ENCODE measurements around the gene FBXW11.
"Not testable (repeated sequence)": the region's sequence is repeated elsewhere in the genome, so short reads cannot be mapped to it uniquely, and the experiment has no call there.

FBXW11 gene

DNA sequence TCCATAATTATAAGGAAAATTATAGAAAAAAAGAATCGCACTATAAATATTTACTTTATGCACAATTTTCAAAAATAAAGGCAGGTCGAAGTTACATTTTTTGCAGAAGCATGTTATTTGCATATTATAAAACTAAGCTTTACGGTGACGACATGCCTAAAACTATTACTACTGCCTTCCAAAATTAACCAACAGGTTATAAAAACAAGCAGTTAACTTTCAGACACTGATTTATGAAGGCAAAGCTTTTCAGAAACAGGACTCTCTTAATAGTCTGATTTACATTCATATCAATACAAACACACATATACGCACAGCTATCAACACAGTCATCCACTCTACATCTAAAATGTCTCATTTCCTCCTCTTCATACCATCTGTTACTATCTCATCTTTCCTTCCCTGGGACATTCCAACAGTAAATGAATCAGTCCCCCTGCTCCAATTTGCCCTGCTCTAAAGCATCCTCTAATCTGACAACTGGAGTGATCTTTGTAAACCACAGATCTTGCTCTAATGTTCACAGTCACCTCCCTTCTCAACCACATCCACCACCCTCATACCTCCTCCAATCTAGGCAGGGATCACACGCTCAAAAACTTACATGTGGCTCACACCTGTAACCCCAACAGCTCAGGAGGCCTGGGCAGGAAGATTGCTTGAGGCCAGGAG, 21.6 kb downstream of the FBXW11 start:
- peak; percentile 84 to 87 for DNase-seq (ENCODE audit: low read depth in 2 of 2)

DNA sequence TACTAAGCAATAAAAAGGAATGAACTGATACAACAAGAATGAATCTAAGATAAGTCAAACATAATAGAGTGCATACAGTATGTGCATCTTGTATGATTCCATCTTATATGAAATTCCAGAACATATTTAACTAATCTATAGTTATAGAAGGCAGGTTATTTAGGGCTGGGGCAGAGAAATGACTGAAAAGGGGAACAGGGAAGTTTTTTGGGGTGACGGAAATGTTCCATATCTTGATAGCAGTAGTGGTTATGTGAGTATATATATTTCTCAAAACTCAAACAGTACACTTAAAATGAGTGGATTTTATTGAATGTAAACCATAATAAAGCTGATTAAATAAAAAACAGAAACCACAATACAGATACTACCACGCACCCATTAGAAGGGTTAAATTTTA, 24.6 kb downstream of the FBXW11 start:
- no peak for DNase-seq (ENCODE audit: low read depth in 2 of 2)

GRCh38 chr5:171980792-171981191, 25.6 kb downstream of the FBXW11 start:
- DNase-seq (ENCODE audit: low read depth in 2 of 2): no peak

GRCh38 chr5:171979606-171980005, 26.8 kb downstream of the FBXW11 start:
- no peak for DNase-seq (ENCODE audit: low read depth in 2 of 2)

GRCh38 chr5:171978519-171978918, 27.9 kb downstream of the FBXW11 start:
- no peak for DNase-seq (ENCODE audit: low read depth in 2 of 2)

DNA sequence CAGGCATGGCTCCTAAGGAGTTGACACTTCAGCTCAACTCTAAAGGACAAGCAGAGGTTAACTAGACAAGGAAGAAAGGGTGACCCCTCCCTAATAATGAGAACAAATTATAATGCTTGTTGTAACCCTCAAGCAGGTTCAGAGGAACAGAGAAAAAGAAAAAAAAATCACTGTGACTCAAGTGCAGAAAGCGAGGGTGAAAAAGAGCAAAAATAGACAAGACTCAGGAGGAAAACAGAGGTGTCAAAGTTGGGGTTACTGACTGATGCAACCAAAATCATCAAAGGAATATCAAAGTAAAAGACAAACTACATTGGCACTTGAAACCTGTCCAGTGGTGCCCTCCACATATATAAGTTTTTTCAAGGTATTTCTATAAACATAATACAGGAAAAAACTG, 28.4 kb downstream of the FBXW11 start:
- no peak for DNase-seq (ENCODE audit: low read depth in 2 of 2)

DNA sequence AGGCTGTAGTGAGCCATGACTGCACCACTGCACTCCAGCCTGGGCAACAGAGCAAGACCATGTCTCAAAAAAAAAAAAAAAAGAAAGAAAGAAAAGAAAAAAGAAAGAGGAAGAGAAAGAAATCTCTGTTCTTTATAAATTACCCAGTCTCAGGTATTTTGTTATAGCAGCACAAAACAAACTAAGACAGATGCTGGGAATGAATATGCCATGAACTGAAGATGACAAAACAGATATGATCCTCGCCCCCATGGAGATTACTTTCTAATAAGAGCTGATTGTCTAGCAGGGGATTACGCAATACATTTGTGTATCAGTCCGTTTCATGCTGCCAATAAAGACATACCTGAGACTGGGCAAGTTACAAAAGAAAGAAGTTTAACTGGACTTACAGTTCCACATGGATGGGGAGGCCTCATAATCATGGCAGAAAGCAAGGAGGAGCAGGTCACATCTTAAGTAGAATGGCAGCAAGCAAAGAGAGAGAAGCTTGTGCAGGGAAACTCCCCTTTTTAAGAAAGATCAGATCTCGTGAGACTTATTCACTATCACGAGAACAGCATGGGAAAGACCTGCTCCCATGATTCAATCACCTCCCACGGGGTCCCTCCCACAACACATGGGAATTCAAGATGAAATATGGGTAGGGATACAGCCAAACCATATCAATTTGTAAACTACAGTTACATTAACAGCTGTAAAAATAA, 29.0 kb downstream of the FBXW11 start:
- not testable (repeated sequence) for DNase-seq (ENCODE audit: low read depth in 2 of 2)

DNA sequence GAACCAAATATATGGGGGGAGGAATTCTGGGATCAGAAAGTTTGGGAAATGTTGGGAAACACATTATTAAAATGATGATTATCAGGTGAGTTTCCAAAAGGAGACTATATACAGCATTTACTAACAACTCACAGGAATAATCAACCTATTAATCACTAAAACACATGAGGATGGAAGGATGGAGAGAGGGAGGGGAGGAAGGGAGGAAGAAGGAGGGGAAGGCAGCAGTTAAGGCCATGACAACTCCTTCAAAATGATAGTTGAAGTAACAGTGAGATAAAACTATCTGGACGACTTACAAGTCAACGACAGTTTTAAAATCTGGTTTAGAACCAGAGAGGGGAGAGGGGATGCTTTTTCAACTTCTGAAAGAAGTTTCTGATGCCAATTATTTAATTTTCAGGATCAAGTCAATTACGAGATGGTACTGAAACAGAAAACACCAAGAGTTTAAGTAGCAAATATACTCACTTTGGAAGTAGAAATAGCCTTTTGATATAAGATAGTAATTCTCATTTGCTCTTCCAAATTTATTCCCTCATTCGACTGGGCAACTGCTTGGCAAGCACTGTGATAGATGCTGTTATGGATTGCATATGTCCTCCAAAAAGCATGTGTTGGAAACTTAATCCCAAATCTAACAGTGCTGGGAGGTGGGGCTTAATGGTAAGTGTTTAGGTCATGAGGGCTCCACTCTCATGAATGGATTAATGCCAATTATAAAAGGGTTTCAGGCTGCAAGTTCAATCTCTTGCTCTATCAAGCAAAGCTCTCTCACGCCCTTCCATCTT, 30.4 kb downstream of the FBXW11 start:
- DNase-seq (ENCODE audit: low read depth in 2 of 2): no peak

GRCh38 chr5:171975262-171975876, 31.1 kb downstream of the FBXW11 start:
- no peak for DNase-seq (ENCODE audit: low read depth in 2 of 2)

GRCh38 chr5:171970826-171971225, 35.6 kb downstream of the FBXW11 start:
- DNase-seq (ENCODE audit: low read depth in 2 of 2): no peak

GRCh38 chr5:171969288-171969880, 37.1 kb downstream of the FBXW11 start:
- no peak for DNase-seq (ENCODE audit: low read depth in 2 of 2)

- no peak for DNase-seq (ENCODE audit: low read depth in 2 of 2)
Observed at GRCh38 chr5:171968531-171968930, 37.9 kb downstream of the FBXW11 start.

GRCh38 chr5:171966964-171967363, 39.5 kb downstream of the FBXW11 start:
- no peak for DNase-seq (ENCODE audit: low read depth in 2 of 2)

DNA sequence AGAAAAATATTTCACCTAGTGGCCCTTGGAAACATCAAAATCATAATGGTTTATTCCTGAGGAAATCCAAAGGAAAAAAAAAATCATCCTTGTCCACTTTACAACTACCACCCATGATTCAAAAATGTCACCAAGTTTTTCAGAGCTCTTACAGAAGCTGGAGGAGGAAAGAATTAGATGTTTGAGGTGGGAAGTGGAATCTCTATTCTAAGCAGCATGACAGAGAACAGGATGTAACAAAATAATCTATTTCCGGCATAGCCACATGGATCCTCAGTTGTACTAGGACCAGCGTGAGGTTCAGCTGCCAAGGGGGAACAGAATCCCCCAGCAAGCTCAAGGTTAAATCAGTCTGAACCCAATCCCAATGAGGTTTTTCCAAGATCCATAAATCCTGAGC, 40.2 kb downstream of the FBXW11 start:
- DNase-seq (ENCODE audit: low read depth in 2 of 2): no peak

GRCh38 chr5:171965745-171966144, 40.7 kb downstream of the FBXW11 start:
- no peak for DNase-seq (ENCODE audit: low read depth in 2 of 2)

DNA sequence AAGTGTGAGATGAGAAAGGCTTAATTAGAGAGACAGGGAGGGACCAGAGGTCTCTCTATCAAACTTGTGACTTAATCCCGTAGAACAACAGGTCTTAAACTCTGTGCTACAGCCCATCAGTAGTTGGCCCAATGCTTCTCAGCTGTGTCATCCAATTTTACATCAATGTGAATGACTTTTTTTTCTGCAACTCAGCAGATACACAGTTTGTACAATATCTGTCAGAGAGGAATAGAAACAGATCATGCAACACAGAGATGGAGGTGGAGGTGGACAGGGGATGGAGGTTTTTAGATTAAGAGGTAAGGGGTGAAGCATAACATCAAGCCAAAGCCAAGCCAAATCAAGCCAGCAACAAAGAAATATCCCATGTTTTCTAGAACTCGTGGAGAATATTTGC, 43.0 kb downstream of the FBXW11 start:
- no peak for DNase-seq (ENCODE audit: low read depth in 2 of 2)

DNA sequence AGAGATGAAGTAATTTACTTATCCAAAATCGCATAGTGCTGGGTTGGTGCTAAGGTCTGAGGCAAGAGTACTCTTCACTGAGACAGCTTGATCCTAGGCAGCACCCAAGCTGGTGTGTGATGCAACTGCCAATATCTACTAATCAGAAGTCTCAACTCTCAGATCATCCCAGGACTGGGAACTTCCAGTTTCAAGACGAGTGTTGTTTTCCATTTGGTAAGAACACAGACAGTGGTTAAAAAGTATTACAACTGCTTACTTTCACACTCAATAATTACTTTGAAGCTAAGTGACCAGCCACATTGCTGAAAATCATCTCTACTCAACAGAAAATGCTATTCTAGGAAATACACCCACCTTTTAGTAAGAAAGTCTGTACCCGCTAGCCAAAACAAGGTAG, 45.3 kb downstream of the FBXW11 start:
- no peak for DNase-seq (ENCODE audit: low read depth in 2 of 2)

- DNase-seq (ENCODE audit: low read depth in 2 of 2): no peak
Observed at GRCh38 chr5:171957591-171958251, 48.7 kb downstream of the FBXW11 start.

GRCh38 chr5:171956887-171957495, 49.4 kb downstream of the FBXW11 start:
- DNase-seq (ENCODE audit: low read depth in 2 of 2): no peak

DNA sequence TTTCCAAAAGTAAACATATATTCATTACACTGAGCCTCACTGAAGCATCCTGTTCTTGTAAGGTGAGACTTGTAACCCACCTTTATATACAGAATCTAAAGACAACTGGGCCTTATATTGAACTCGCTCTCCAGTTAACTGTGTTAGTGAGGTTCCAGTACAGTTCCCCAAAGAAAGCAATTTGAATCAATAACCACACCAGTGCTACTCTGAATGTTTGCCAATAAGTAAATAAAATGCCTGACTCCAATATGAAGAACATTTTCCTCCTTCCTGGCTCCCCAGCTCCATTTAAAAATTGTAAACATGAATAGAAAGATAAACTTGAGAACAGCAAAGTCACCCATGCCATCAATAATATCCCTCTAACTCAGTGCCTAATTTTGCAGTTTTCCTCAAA, 50.1 kb downstream of the FBXW11 start:
- DNase-seq (ENCODE audit: low read depth in 2 of 2): no peak

DNA sequence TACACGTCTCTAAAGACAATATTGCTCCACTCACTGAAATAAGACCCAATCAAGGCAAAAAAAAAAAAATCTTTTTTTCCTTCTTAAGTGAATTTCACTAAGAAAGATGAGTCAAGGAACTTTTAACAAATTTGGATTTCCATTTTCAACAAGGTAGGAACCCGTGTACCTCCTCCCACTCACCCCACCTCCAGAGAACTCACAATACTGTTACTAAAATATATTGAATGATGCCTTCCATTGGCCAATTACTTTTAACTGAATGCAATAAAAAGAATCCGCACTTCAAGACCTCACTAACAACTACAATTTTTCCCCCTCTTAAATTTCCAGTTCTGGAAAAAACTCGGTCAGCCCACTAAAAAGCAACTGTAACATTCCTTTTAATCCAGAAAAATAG, 50.7 kb downstream of the FBXW11 start:
- no peak for DNase-seq (ENCODE audit: low read depth in 2 of 2)
